ENCODE data around the gene ANAPC15. TPM values are rescaled to one million over a fixed set of nuclear protein-coding genes. Genes with fewer than 3 reads are reported as not detected.

The ANAPC15 gene
- total and polyA plus RNA-seq, 9 of the 15 experiments (the other 6 are each of a cell fraction or from before 2014, with no cell fraction given): 53.0 to 254 (median 75.7) TPM

DNA sequence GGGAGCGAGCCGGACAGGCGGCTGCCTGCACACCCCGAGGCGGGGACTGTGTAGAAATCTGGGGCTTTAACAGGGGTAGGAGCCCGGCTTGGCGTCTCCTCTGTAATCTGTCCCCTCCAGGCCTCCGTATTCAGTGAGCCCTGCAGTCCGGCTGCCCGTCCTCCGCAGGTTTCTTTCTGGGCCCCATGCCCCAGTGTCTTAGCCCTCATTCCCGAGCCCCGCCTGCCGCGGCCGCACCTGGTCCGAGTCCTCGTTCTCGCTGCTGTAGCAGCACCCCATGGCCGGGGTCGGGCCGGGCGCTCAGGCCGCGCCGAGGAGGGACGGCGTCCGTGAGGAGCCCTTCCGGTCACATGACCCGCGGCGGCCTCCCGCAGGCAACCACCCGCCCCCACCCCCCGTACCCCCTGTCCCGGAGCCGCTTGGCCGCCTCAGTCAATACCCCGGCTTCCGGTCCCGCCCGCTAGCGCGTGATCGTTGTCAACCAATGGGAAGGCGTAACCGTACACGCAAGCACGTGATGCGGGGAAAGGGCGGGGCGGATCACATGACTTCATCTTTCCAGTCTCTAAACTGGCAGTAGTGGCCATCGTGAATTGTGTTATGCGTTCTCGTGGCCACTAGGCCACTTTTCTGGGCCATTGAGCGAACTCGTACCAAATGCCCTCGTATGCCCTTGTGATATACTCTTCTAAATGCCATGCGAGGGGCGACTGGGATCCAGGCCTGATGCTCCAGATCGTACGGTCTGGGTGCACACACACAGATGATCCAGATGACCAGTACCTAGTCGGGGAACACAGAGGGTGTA lies 9.3 kb downstream of the ANAPC15 start, which contains the start of gene LAMTOR1 (continued):
- TF ChIP-seq, protein P1, sequence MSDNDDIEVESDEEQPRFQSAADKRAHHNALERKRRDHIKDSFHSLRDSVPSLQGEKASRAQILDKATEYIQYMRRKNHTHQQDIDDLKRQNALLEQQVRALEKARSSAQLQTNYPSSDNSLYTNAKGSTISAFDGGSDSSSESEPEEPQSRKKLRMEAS (CRISPR knock-in tag; IDR thresholded peaks at IDR 0.05): peak; percentile 91
- TF ChIP-seq, protein P2, sequence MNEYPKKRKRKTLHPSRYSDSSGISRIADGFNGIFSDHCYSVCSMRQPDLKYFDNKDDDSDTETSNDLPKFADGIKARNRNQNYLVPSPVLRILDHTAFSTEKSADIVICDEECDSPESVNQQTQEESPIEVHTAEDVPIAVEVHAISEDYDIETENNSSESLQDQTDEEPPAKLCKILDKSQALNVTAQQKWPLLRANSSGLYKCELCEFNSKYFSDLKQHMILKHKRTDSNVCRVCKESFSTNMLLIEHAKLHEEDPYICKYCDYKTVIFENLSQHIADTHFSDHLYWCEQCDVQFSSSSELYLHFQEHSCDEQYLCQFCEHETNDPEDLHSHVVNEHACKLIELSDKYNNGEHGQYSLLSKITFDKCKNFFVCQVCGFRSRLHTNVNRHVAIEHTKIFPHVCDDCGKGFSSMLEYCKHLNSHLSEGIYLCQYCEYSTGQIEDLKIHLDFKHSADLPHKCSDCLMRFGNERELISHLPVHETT (CRISPR knock-in tag; conservative IDR thresholded peaks at IDR 0.05 in 1 of 2, IDR thresholded peaks at IDR 0.05 in 1 of 2): peak in 1 of 2 experiments; percentile 95; a peak in 2 of 4 replicates
- TF ChIP-seq, protein P3, sequence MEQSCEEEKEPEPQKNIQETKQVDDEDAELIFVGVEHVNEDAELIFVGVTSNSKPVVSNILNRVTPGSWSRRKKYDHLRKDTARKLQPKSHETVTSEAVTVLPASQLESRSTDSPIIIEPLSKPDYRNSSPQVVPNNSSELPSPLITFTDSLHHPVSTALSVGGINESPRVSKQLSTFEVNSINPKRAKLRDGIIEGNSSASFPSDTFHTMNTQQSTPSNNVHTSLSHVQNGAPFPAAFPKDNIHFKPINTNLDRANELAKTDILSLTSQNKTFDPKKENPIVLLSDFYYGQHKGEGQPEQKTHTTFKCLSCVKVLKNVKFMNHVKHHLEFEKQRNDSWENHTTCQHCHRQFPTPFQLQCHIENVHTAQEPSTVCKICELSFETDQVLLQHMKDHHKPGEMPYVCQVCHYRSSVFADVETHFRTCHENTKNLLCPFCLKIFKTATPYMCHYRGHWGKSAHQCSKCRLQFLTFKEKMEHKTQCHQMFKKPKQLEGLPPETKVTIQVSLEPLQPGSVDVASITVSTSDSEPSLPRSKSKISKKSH (CRISPR knock-in tag; IDR thresholded peaks at IDR 0.05): no peak
- TF ChIP-seq RB1 (IDR thresholded peaks at IDR 0.05; ENCODE audit: low read depth): peak; percentile 39; the same call in 1 of the 2 replicates
- TF ChIP-seq, protein P4, sequence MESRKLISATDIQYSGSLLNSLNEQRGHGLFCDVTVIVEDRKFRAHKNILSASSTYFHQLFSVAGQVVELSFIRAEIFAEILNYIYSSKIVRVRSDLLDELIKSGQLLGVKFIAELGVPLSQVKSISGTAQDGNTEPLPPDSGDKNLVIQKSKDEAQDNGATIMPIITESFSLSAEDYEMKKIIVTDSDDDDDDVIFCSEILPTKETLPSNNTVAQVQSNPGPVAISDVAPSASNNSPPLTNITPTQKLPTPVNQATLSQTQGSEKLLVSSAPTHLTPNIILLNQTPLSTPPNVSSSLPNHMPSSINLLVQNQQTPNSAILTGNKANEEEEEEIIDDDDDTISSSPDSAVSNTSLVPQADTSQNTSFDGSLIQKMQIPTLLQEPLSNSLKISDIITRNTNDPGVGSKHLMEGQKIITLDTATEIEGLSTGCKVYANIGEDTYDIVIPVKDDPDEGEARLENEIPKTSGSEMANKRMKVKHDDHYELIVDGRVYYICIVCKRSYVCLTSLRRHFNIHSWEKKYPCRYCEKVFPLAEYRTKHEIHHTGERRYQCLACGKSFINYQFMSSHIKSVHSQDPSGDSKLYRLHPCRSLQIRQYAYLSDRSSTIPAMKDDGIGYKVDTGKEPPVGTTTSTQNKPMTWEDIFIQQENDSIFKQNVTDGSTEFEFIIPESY (CRISPR knock-in tag; IDR thresholded peaks at IDR 0.05): peak; percentile 60
- TF ChIP-seq, protein P5, sequence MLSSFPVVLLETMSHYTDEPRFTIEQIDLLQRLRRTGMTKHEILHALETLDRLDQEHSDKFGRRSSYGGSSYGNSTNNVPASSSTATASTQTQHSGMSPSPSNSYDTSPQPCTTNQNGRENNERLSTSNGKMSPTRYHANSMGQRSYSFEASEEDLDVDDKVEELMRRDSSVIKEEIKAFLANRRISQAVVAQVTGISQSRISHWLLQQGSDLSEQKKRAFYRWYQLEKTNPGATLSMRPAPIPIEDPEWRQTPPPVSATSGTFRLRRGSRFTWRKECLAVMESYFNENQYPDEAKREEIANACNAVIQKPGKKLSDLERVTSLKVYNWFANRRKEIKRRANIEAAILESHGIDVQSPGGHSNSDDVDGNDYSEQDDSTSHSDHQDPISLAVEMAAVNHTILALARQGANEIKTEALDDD (IDR thresholded peaks at IDR 0.05): no peak
- TF ChIP-seq, protein P6, sequence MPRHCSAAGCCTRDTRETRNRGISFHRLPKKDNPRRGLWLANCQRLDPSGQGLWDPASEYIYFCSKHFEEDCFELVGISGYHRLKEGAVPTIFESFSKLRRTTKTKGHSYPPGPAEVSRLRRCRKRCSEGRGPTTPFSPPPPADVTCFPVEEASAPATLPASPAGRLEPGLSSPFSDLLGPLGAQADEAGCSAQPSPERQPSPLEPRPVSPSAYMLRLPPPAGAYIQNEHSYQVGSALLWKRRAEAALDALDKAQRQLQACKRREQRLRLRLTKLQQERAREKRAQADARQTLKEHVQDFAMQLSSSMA (CRISPR knock-in tag; IDR thresholded peaks at IDR 0.05): peak; percentile 82; the same call in 1 of the 2 replicates
- TF ChIP-seq, protein P7, sequence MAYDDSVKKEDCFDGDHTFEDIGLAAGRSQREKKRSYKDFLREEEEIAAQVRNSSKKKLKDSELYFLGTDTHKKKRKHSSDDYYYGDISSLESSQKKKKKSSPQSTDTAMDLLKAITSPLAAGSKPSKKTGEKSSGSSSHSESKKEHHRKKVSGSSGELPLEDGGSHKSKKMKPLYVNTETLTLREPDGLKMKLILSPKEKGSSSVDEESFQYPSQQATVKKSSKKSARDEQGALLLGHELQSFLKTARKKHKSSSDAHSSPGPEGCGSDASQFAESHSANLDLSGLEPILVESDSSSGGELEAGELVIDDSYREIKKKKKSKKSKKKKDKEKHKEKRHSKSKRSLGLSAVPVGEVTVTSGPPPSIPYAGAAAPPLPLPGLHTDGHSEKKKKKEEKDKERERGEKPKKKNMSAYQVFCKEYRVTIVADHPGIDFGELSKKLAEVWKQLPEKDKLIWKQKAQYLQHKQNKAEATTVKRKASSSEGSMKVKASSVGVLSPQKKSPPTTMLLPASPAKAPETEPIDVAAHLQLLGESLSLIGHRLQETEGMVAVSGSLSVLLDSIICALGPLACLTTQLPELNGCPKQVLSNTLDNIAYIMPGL (CRISPR knock-in tag; IDR thresholded peaks at IDR 0.05): no peak
- peak; percentile 96 for TF ChIP-seq POLR2G (IDR thresholded peaks at IDR 0.05; ENCODE audit: low read depth, low read length)
- TF ChIP-seq ZNF589 (CRISPR knock-in tag; IDR thresholded peaks at IDR 0.05; ENCODE audit: low read depth): peak; percentile 95
- TF ChIP-seq E2F3 (CRISPR knock-in tag; IDR thresholded peaks at IDR 0.05): 0 out of 2 replicates have a peak, but pooled peaks have one; percentile 26
- no peak; the same call in 1 of the 2 replicates for TF ChIP-seq ARID1B (IDR thresholded peaks at IDR 0.05)
- TF ChIP-seq POLR2H (tag; IDR thresholded peaks at IDR 0.05; ENCODE audit: low read depth): peak; percentile 92
- TF ChIP-seq PHB (CRISPR knock-in tag; IDR thresholded peaks at IDR 0.05): peak; percentile 70; the same call in 1 of the 2 replicates
- peak; percentile 51 for TF ChIP-seq FIP1L1 (IDR thresholded peaks at IDR 0.05; ENCODE audit: low read depth, low read length, poor library complexity, severe bottlenecking)
- TF ChIP-seq ZFX (CRISPR knock-in tag; IDR thresholded peaks at IDR 0.05): peak; percentile 92
- TF ChIP-seq DIDO1 (tag; IDR thresholded peaks at IDR 0.05; ENCODE audit: low read depth): no peak
